GM19397 (cell line): ENCODE data around the gene SMU1.
A peak's percentile ranks its signal among the peaks of the same experiment; 100 is the strongest.

Experiments
- ATAC-seq: cut with Tn5 transposase; IDR thresholded peaks from one replicate; pipeline ENCODE4 v1.9.1; 2021; ENCODE audit warnings: mild to moderate bottlenecking, moderate library complexity; ENCODE audit not compliant: unreplicated experiment

The SMU1 gene

GRCh38 chr9:33076046-33077004, at the start of gene SMU1:
SMU1 (minus strand) TSS chr9:33076674; CDS start chr9:33076608, 66 bp downstream.
- peak; percentile 99 for ATAC-seq

GRCh38 chr9:33125461-33125860, 49.0 kb upstream of the SMU1 start:
- ATAC-seq: no peak

- peak; percentile 49 for ATAC-seq
Measured at GRCh38 chr9:33124751-33125381, 48.4 kb upstream of the SMU1 start.

DNA sequence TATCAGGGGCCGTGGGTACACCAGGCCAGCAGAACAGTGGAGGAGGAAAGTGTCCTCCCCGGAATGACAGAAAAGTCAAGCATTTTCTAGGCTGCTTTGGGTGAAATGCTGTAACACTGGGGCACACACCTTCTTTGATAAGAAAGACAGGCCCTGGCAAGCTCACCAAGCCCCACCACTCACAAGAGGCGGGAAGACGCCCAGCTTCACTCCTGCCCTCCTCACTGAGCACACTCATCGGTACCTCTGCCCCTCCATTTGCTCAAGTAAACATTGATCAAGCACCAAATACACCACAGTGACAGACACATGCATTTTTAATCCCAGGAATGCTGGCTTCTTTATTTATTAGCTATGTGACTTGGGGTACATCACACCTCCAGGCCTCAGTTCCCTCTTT, 47.6 kb upstream of the SMU1 start:
- ATAC-seq: no peak

- no peak for ATAC-seq
Measured at GRCh38 chr9:33123407-33124031, 47.0 kb upstream of the SMU1 start.

- ATAC-seq: no peak
Measured at GRCh38 chr9:33120620-33121019, 44.1 kb upstream of the SMU1 start.

- no peak for ATAC-seq
Measured at GRCh38 chr9:33117796-33118195, 41.3 kb upstream of the SMU1 start.

GRCh38 chr9:33117306-33117705, 40.8 kb upstream of the SMU1 start:
- no peak for ATAC-seq

DNA sequence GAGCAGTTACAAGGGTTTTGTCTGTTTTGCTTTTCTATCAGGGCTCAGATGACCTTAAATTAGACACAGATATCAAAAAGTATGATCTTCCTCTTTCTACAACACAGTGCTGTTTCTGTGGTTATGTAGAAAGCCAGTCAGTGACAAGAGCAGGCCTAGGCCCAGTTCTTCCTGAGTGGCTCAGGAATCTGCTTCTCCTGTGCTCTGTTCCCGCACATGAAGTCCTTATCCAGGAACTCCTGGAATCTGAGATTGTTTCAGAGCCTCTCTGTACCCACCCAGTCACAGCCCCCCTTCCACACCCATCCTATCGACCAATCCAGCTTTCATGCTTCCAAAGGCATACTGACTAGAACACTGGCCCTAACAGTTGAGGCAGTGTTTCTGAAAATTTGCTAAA, 40.4 kb upstream of the SMU1 start:
- no peak for ATAC-seq

DNA sequence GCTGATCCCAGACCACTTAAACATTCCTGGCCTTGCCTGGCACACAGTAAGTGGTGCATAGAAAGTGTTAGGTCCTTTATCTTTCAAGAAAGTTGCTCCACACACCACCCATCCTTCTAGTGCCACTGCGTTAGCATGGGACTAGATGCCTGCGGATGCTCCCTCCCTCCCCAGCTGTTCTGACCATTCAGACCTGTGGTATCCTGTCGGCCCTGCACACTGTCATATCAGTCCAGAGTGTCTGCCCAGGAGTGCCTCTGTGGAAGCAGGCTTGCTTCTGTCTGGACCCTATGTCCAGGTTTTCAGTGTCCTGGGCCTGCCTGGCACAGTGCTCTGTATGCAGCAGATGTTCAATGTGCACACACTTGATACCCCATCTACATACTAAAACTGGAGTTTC, 38.3 kb upstream of the SMU1 start:
- ATAC-seq: no peak

DNA sequence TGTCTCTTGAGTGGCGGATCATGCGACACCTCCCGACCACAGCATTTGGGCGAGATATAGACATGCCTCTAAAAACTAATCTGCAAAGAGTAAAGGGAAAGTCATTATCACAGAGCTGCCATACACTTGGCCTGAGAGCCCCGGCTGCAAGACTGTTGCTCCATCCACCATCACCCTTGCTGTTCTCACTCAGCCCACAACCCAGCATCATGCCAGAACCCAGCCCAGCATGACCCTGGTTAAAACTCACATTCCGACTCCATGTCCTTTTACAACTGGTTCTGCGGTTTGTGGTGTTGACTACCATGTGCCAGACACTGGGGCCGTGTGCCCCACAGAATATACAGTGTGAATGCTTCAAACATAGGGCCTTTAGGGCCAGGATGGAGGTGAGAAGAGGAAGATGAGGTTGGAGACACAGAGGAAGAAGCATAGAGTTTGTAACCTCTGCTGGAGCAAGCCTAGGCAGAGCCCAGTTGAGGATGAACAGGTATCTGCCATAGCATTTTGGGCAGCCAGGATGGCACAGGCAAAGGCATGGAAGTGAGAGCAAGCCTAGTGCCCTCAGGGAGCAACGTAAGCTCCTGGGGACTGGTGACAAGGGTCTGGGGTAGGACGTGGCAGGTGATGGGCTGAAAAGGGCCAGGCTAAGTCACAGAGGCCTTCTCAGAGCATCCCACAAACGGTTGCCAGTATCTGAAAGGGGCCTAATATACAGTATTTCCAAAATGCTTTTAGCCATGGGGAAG, 37.5 kb upstream of the SMU1 start:
- ATAC-seq: no peak

DNA sequence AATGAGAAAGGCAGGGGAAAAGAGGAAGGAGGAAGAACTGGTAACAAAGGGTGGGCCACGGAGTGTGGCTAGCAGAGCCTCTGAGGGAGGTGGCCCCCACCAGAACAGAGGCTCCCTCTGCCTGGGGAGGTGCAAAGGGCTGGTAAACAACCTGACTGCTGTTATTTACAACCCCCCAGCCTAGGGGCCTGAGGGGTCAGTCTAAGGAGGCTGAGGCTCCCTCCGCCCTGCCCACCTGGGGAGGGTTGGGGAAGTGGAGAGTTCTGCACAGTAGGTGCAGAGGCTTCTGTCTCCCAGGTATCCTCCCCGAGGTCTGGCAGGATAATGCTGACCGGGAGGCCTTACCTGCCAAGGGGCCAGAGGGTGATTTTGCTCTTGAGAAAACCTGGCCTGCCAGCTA, 35.6 kb upstream of the SMU1 start:
- ATAC-seq: no peak

GRCh38 chr9:33111631-33112030, 35.2 kb upstream of the SMU1 start:
- no peak for ATAC-seq

DNA sequence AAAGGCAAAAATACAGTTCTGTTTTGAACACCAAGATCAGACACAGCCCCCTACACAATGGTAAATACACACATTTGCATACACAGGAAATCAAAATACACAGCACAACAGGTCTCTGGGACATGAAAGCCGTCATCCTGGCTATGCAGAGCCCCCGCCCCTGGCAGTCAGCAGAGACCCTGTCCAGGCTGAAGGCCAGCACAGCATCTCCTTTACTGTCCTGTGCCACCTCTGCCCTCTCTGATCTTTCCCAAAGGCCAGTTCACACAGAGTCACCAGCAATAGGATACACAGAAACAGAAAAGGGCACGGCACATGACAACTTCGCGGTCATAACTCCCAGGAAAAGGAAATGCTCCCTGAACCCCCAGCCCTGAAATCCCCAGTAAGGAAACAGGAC, 34.2 kb upstream of the SMU1 start:
- ATAC-seq: no peak

DNA sequence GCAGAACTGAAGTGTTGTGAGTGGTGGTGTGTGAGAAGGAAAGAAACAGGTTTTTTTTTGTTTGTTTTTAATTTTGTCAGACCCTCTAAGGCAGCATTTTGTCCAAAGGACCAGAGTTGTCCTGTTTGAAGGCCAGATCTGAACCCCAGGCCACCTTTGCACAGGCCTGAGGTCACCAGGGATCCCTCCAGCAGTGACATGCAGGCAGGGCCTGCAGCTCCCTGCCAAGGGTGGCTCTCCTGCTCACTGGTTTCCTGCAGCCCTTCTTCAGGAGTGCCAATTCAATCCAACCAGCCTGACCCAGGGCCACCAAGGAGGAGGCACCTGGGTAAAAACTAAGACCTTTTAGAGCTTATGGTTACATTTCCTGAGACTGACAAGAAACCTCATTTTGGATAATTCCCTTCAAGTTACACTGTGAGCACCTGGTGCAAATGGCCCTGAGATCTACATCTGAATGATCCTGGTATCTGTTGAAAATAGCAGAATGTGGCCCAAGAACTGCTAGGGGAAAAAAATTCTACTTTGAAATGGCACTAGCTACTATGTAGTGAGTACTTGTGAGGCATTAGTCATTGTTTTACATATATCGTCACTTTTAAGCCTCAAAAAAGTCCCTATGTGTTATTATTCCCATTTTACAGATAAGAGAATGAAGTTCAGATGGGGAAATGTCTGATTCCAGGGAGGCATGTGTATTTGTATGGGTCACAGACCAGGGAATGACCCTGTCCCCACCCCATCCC, 33.5 kb upstream of the SMU1 start:
- no peak for ATAC-seq

DNA sequence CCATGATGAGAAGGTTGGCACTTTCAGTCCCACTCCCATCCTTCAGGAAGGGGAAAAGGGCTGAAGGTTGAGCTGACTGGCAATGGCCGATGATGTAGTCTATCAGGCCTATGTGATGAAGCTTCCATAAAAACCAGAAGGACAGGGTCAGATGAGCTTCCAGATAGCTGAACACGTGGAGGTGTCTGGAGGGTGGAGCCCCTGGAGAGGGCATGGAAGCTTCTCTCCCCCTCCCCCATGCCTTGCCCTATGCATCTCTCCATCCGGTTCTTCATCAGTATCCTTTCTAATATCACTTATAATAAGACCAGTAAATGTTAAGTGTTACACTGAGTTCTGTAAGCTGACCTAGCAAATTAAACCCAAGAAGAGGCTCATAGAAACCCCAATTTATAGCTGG, 32.6 kb upstream of the SMU1 start:
- no peak for ATAC-seq

DNA sequence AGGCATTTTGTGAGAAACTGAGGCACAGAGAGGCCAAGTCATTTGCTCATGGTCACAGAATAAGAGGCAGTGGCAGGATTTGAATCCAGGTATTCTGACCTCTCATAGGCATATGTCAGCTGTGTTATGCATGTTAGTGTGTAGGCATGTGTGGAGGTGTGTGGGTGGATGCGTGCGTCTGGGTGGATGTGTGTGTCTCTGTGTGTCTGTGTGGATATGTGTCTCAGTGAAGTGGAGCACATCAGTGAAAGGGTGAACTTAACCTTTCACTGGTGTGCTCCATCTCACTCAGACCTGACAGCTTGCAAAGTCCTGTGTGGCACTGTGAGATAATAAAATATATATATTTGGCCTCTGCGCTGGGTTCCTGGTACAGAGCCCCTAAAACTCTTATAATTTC, 32.0 kb upstream of the SMU1 start:
- ATAC-seq: no peak

- ATAC-seq: no peak
Measured at GRCh38 chr9:33107762-33108161, 31.3 kb upstream of the SMU1 start.

- no peak for ATAC-seq
Measured at GRCh38 chr9:33106827-33107621, 30.6 kb upstream of the SMU1 start.

- no peak for ATAC-seq
Measured at GRCh38 chr9:33106372-33106771, 29.9 kb upstream of the SMU1 start.
